Thoracic aorta (tissue), 2 donors: Measurements from ENCODE around the gene NEIL1. TPM values are rescaled to one million over a fixed set of nuclear protein-coding genes. Genes with fewer than 3 reads are reported as not detected.

Source experiments
- ATAC-seq: fragments of 150-250 bp; one replicate; pipeline ENCODE4 v1.8.0; 2017; ENCODE audit warnings: low read depth; ENCODE audit not compliant: insufficient number of reproducible peaks, low FRiP score
- DNase-seq: peaks from one replicate; pipeline ENCODE4 v3.0.0-alpha.2; 2020; ENCODE audit warnings: low spot score
- H3K27ac ChIP-seq, 2 donors: fragments of 200-600 bp; sonication (generic); 1 replicate in 1 of 2; 2 replicates in 1 of 2; pipeline ENCODE4 v1.5.1; 2016; ENCODE audit warnings: mild to moderate bottlenecking in 2 of 2, moderate library complexity in 2 of 2
- H3K27me3 ChIP-seq: fragments of 200-600 bp; sonication (generic); replicated peaks from 2 replicates; pipeline ENCODE4 v1.6.0; 2016; ENCODE audit warnings: mild to moderate bottlenecking; ENCODE audit not compliant: insufficient read depth
- H3K36me3 ChIP-seq: fragments of 200-600 bp; sonication (generic); one replicate; pipeline ENCODE4 v1.5.1; 2016
- H3K4me1 ChIP-seq, 2 donors: fragments of 200-600 bp; sonication (generic); 1 replicate in 1 of 2; 2 replicates in 1 of 2; pipeline versions ENCODE4 v1.5.1 to v1.6.0; 2016; ENCODE audit warnings: low read depth in 2 of 2, mild to moderate bottlenecking in 1 of 2; ENCODE audit not compliant: control insufficient read depth in 1 of 2
- H3K4me3 ChIP-seq: fragments of 200-600 bp; sonication (generic); 2 replicates; pipeline ENCODE4 v1.5.1; 2016; ENCODE audit warnings: mild to moderate bottlenecking
- H3K9me3 ChIP-seq: fragments of 200-600 bp; sonication (generic); 2 replicates; pipeline ENCODE4 v1.5.1; 2016
- total RNA-seq, 2 donors: library from RNA; depleted of rRNA; stranded (reverse); fragments of >200 nt; gene quantifications; one replicate each; pipeline versions ENCODE4 v1.1.0 to v1.2.3, GENCODE V29; 2016
- TF ChIP-seq, protein P1 (sequence below): fragments of 200-600 bp; sonication (generic); IDR thresholded peaks from one replicate; pipeline ENCODE4 v1.5.1; 2019; ENCODE audit warnings: antibody characterized with exemption

NEIL1 gene
- total RNA-seq, 2 donors from 2014 or later = 47.8 to 62.3 TPM

- TF ChIP-seq, protein P1, sequence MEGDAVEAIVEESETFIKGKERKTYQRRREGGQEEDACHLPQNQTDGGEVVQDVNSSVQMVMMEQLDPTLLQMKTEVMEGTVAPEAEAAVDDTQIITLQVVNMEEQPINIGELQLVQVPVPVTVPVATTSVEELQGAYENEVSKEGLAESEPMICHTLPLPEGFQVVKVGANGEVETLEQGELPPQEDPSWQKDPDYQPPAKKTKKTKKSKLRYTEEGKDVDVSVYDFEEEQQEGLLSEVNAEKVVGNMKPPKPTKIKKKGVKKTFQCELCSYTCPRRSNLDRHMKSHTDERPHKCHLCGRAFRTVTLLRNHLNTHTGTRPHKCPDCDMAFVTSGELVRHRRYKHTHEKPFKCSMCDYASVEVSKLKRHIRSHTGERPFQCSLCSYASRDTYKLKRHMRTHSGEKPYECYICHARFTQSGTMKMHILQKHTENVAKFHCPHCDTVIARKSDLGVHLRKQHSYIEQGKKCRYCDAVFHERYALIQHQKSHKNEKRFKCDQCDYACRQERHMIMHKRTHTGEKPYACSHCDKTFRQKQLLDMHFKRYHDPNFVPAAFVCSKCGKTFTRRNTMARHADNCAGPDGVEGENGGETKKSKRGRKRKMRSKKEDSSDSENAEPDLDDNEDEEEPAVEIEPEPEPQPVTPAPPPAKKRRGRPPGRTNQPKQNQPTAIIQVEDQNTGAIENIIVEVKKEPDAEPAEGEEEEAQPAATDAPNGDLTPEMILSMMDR = no peak
- Histone ChIP-seq H3K9me3 (no peaks in the 10 kb centered on the region), H3K36me3 (peaks cover 3% of the 10 kb centered on the region), H3K4me1 (peaks cover 6 to 23% of the 10 kb centered on the region in 2 donors), H3K27ac (no peak overlapping the region), H3K4me3 (no peak overlapping the region), H3K27me3 (no peaks in the 10 kb centered on the region)
- DNase-seq (no peak), ATAC-seq (no peak)
These were observed 3.9 kb downstream of the NEIL1 start for GRCh38 chr15:75350601-75351361.

DNA sequence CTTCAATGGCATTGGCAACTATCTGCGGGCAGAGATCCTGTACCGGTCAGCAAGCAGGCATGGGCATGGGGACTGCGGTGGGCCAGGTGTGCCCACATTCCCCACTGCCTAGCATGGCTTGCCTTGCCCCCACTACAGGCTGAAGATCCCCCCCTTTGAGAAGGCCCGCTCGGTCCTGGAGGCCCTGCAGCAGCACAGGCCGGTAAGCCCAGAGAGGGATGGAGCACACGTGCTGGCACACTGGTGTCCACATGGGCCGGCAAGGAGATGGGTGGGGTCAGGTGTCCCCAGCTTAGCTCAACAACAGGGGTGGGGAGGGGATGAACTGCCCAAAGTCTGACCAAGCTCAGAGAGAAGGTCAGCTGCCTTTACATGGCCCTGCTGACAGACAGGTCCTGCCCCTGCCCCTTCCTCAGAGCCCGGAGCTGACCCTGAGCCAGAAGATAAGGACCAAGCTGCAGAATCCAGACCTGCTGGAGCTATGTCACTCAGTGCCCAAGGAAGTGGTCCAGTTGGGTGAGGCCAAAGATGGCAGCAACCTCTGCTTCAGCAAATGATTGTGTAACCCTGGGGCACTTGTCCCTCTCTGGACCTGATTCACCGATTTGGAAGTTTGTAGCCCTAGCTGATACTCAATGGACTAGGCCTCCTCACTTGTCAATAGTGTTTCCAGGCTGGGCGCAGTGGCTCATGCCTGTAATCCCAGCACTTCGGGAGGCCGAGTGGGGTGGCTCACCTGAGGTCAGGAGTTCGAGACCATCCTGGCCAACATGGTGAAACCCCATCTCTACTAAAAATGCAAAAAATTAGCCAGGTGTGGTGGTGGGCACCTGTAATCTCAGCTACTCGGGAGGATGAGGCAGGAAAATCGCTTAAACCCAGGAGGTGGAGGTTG is 5.6 kb downstream of the NEIL1 start:
- DNase-seq = no peak
- Histone ChIP-seq H3K9me3 (no peaks in the 10 kb centered on the region), H3K27ac (no peak overlapping the region), H3K27me3 (no peaks in the 10 kb centered on the region), H3K4me3 (no peak overlapping the region), H3K36me3 (peaks cover 6% of the 10 kb centered on the region), H3K4me1 (peaks cover 6 to 14% of the 10 kb centered on the region in 2 donors)
- TF ChIP-seq, protein P1 = no peak
- no peak for ATAC-seq

DNA sequence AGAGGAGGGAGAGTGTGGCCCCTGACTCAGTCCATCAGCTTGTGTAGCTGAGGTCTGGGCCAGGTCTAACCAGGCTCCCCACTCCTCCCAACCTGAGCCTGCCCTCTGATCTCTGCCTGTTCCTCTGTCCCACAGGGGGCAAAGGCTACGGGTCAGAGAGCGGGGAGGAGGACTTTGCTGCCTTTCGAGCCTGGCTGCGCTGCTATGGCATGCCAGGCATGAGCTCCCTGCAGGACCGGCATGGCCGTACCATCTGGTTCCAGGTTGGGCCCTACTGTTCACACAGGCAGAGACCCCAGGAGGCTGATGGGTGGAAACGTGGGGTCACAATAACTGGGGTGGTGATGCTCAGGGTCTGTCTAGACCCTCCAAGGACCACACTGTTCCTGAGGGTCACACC is 6.8 kb downstream of the NEIL1 start:
- DNase-seq = no peak
- TF ChIP-seq, protein P1 = no peak
- peaks cover 11% of the 10 kb centered on the region for H3K36me3 ChIP-seq

GRCh38 chr15:75354454-75354853 is 7.6 kb downstream of the NEIL1 start:
- TF ChIP-seq, protein P1 = no peak
- no peak overlapping the region for H3K27ac ChIP-seq
- H3K4me1 ChIP-seq = peaks cover 0 to under 1% of the 10 kb centered on the region in 2 donors
- ATAC-seq (no peak), DNase-seq (no peak)
- H3K4me3 ChIP-seq = no peak overlapping the region
- H3K9me3 ChIP-seq = no peaks in the 10 kb centered on the region
- H3K27me3 ChIP-seq = no peaks in the 10 kb centered on the region
- peaks cover 15% of the 10 kb centered on the region for H3K36me3 ChIP-seq

More for the DNA sequence above, 6.8 kb downstream of the NEIL1 start:
- Histone ChIP-seq H3K9me3 (no peaks in the 10 kb centered on the region), H3K4me1 (peaks cover 4 to 9% of the 10 kb centered on the region in 2 donors), H3K4me3 (no peak overlapping the region), H3K27ac (no peak overlapping the region), H3K27me3 (no peaks in the 10 kb centered on the region)
- no peak for ATAC-seq

DNA sequence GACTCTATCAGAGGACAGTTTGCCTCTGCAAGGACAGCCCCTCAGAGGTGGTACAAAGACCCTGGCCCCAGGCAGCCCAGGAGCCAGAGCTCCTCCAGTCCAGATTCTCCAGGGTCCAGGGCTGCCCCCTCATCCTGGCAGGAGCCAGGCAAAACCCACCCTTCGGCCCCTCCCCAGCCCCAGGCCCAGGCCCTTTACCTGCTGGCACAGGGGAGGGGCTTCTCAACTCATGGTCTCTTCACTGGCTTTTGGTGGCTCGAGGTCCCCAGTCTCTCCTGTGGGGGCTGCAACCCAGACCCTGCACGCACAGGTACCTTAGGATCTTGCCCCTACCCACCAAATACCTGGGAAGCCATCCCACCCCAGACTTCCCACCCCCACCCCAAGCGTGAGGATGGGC is 8.5 kb downstream of the NEIL1 start:
- no peaks in the 10 kb centered on the region for H3K27me3 ChIP-seq
- ATAC-seq (no peak), DNase-seq (no peak)
- H3K4me1 ChIP-seq = no peaks in the 10 kb centered on the region
- TF ChIP-seq, protein P1 = no peak
- H3K36me3 ChIP-seq = peaks cover 20% of the 10 kb centered on the region
- no peak overlapping the region for H3K4me3 ChIP-seq
- no peak overlapping the region for H3K27ac ChIP-seq
- H3K9me3 ChIP-seq = no peaks in the 10 kb centered on the region
